ENCODE measurements around the gene CNTNAP5.

Gene CNTNAP5

GRCh38 chr2:124883595-124883994 lies 858.5 kb downstream of the CNTNAP5 start:
- no CpG with 5 or more reads among the region's 5 CpGs for WGBS (ENCODE audit: insufficient coverage, insufficient read length)
- Histone ChIP-seq H3K36me3 (ENCODE audit: control insufficient read depth, insufficient read depth, low read length) (no peaks in the 10 kb centered on the region), H3K4me1 (ENCODE audit: control insufficient read depth, insufficient read depth, low read length) (no peaks in the 10 kb centered on the region), H3K4me3 (ENCODE audit: low read length) (no peak overlapping the region), H3K9me3 (ENCODE audit: control insufficient read depth, insufficient read depth, low read length) (no peaks in the 10 kb centered on the region), H3K27ac (ENCODE audit: low read length) (no peak overlapping the region), H3K27me3 (ENCODE audit: control insufficient read depth, insufficient read depth, low read length) (no peaks in the 10 kb centered on the region)
- DNase-seq (ENCODE audit: low read depth, low spot score), result no peak

GRCh38 chr2:124884315-124884714 lies 859.2 kb downstream of the CNTNAP5 start:
- no peaks in the 10 kb centered on the region for H3K4me1 ChIP-seq (ENCODE audit: control insufficient read depth, insufficient read depth, low read length)
- WGBS (ENCODE audit: insufficient coverage, insufficient read length), result no CpG with 5 or more reads among the region's 2 CpGs
- H3K4me3 ChIP-seq (ENCODE audit: low read length), result no peak overlapping the region
- no peak overlapping the region for H3K27ac ChIP-seq (ENCODE audit: low read length)
- H3K27me3 ChIP-seq (ENCODE audit: control insufficient read depth, insufficient read depth, low read length), result no peaks in the 10 kb centered on the region
- no peaks in the 10 kb centered on the region for H3K36me3 ChIP-seq (ENCODE audit: control insufficient read depth, insufficient read depth, low read length)
- no peaks in the 10 kb centered on the region for H3K9me3 ChIP-seq (ENCODE audit: control insufficient read depth, insufficient read depth, low read length)
- no peak for DNase-seq (ENCODE audit: low read depth, low spot score)

GRCh38 chr2:124886216-124886615 lies 861.1 kb downstream of the CNTNAP5 start:
- DNase-seq (ENCODE audit: low read depth, low spot score), result no peak
- H3K4me3 ChIP-seq (ENCODE audit: low read length), result no peak overlapping the region
- H3K27ac ChIP-seq (ENCODE audit: low read length), result no peak overlapping the region
- H3K9me3 ChIP-seq (ENCODE audit: control insufficient read depth, insufficient read depth, low read length), result no peaks in the 10 kb centered on the region
- no peaks in the 10 kb centered on the region for H3K27me3 ChIP-seq (ENCODE audit: control insufficient read depth, insufficient read depth, low read length)
- H3K36me3 ChIP-seq (ENCODE audit: control insufficient read depth, insufficient read depth, low read length), result no peaks in the 10 kb centered on the region
- H3K4me1 ChIP-seq (ENCODE audit: control insufficient read depth, insufficient read depth, low read length), result no peaks in the 10 kb centered on the region

- WGBS (ENCODE audit: insufficient coverage, insufficient read length), result no CpG with 5 or more reads among the region's 3 CpGs
- H3K4me1 ChIP-seq (ENCODE audit: control insufficient read depth, insufficient read depth, low read length), result no peaks in the 10 kb centered on the region
- DNase-seq (ENCODE audit: low read depth, low spot score), result no peak
- no peak overlapping the region for H3K4me3 ChIP-seq (ENCODE audit: low read length)
- no peak overlapping the region for H3K27ac ChIP-seq (ENCODE audit: low read length)
- no peaks in the 10 kb centered on the region for H3K9me3 ChIP-seq (ENCODE audit: control insufficient read depth, insufficient read depth, low read length)
- no peaks in the 10 kb centered on the region for H3K36me3 ChIP-seq (ENCODE audit: control insufficient read depth, insufficient read depth, low read length)
- H3K27me3 ChIP-seq (ENCODE audit: control insufficient read depth, insufficient read depth, low read length), result no peaks in the 10 kb centered on the region
Measured at GRCh38 chr2:124887466-124887865, 862.4 kb downstream of the CNTNAP5 start.

- H3K27ac ChIP-seq (ENCODE audit: low read length), result no peak overlapping the region
- H3K36me3 ChIP-seq (ENCODE audit: control insufficient read depth, insufficient read depth, low read length), result no peaks in the 10 kb centered on the region
- no CpG with 5 or more reads among the region's 1 CpG for WGBS (ENCODE audit: insufficient coverage, insufficient read length)
- no peak for DNase-seq (ENCODE audit: low read depth, low spot score)
- no peaks in the 10 kb centered on the region for H3K4me1 ChIP-seq (ENCODE audit: control insufficient read depth, insufficient read depth, low read length)
- no peaks in the 10 kb centered on the region for H3K9me3 ChIP-seq (ENCODE audit: control insufficient read depth, insufficient read depth, low read length)
- H3K27me3 ChIP-seq (ENCODE audit: control insufficient read depth, insufficient read depth, low read length), result no peaks in the 10 kb centered on the region
- no peak overlapping the region for H3K4me3 ChIP-seq (ENCODE audit: low read length)
Measured at GRCh38 chr2:124888431-124888830, 863.3 kb downstream of the CNTNAP5 start.

GRCh38 chr2:124894199-124894598 lies 869.1 kb downstream of the CNTNAP5 start:
- Histone ChIP-seq H3K4me3 (ENCODE audit: low read length) (no peak overlapping the region), H3K9me3 (ENCODE audit: control insufficient read depth, insufficient read depth, low read length) (no peaks in the 10 kb centered on the region), H3K36me3 (ENCODE audit: control insufficient read depth, insufficient read depth, low read length) (no peaks in the 10 kb centered on the region), H3K27ac (ENCODE audit: low read length) (no peak overlapping the region), H3K27me3 (ENCODE audit: control insufficient read depth, insufficient read depth, low read length) (no peaks in the 10 kb centered on the region), H3K4me1 (ENCODE audit: control insufficient read depth, insufficient read depth, low read length) (no peaks in the 10 kb centered on the region)
- no CpG with 5 or more reads among the region's 2 CpGs for WGBS (ENCODE audit: insufficient coverage, insufficient read length)
- DNase-seq (ENCODE audit: low read depth, low spot score), result no peak

- no CpG with 5 or more reads among the region's 4 CpGs for WGBS (ENCODE audit: insufficient coverage, insufficient read length)
- no peak for DNase-seq (ENCODE audit: low read depth, low spot score)
Measured at GRCh38 chr2:124898827-124899226, 873.7 kb downstream of the CNTNAP5 start.

GRCh38 chr2:124908411-124908810 lies 883.3 kb downstream of the CNTNAP5 start:
- H3K27ac ChIP-seq (ENCODE audit: low read length), result no peak overlapping the region
- H3K4me3 ChIP-seq (ENCODE audit: low read length), result no peak overlapping the region
- no peaks in the 10 kb centered on the region for H3K9me3 ChIP-seq (ENCODE audit: control insufficient read depth, insufficient read depth, low read length)
- no peak for DNase-seq (ENCODE audit: low read depth, low spot score)
- H3K4me1 ChIP-seq (ENCODE audit: control insufficient read depth, insufficient read depth, low read length), result no peaks in the 10 kb centered on the region
- H3K36me3 ChIP-seq (ENCODE audit: control insufficient read depth, insufficient read depth, low read length), result no peaks in the 10 kb centered on the region
- H3K27me3 ChIP-seq (ENCODE audit: control insufficient read depth, insufficient read depth, low read length), result no peaks in the 10 kb centered on the region
- WGBS (ENCODE audit: insufficient coverage, insufficient read length), result no CpG with 5 or more reads among the region's 2 CpGs

More at GRCh38 chr2:124898827-124899226, 873.7 kb downstream of the CNTNAP5 start:
- no peak overlapping the region for H3K27ac ChIP-seq (ENCODE audit: low read length)
- H3K36me3 ChIP-seq (ENCODE audit: control insufficient read depth, insufficient read depth, low read length), result no peaks in the 10 kb centered on the region
- no peak overlapping the region for H3K4me3 ChIP-seq (ENCODE audit: low read length)
- H3K4me1 ChIP-seq (ENCODE audit: control insufficient read depth, insufficient read depth, low read length), result no peaks in the 10 kb centered on the region
- no peaks in the 10 kb centered on the region for H3K9me3 ChIP-seq (ENCODE audit: control insufficient read depth, insufficient read depth, low read length)
- H3K27me3 ChIP-seq (ENCODE audit: control insufficient read depth, insufficient read depth, low read length), result no peaks in the 10 kb centered on the region

GRCh38 chr2:124911560-124911959 lies 886.5 kb downstream of the CNTNAP5 start:
- Histone ChIP-seq H3K27ac (ENCODE audit: low read length) (no peak overlapping the region), H3K4me3 (ENCODE audit: low read length) (no peak overlapping the region), H3K4me1 (ENCODE audit: control insufficient read depth, insufficient read depth, low read length) (no peaks in the 10 kb centered on the region), H3K36me3 (ENCODE audit: control insufficient read depth, insufficient read depth, low read length) (no peaks in the 10 kb centered on the region), H3K27me3 (ENCODE audit: control insufficient read depth, insufficient read depth, low read length) (no peaks in the 10 kb centered on the region), H3K9me3 (ENCODE audit: control insufficient read depth, insufficient read depth, low read length) (no peaks in the 10 kb centered on the region)
- no CpG with 5 or more reads among the region's 5 CpGs for WGBS (ENCODE audit: insufficient coverage, insufficient read length)
- no peak for DNase-seq (ENCODE audit: low read depth, low spot score)

- no peak overlapping the region for H3K27ac ChIP-seq (ENCODE audit: low read length)
- H3K36me3 ChIP-seq (ENCODE audit: control insufficient read depth, insufficient read depth, low read length), result no peaks in the 10 kb centered on the region
- no peak overlapping the region for H3K4me3 ChIP-seq (ENCODE audit: low read length)
- WGBS (ENCODE audit: insufficient coverage, insufficient read length), result no CpG with 5 or more reads among the region's 9 CpGs
- no peaks in the 10 kb centered on the region for H3K4me1 ChIP-seq (ENCODE audit: control insufficient read depth, insufficient read depth, low read length)
- H3K27me3 ChIP-seq (ENCODE audit: control insufficient read depth, insufficient read depth, low read length), result no peaks in the 10 kb centered on the region
- no peak for DNase-seq (ENCODE audit: low read depth, low spot score)
- H3K9me3 ChIP-seq (ENCODE audit: control insufficient read depth, insufficient read depth, low read length), result no peaks in the 10 kb centered on the region
Measured at GRCh38 chr2:124913868-124914267, 888.8 kb downstream of the CNTNAP5 start.

GRCh38 chr2:124915567-124915966 lies 890.5 kb downstream of the CNTNAP5 start:
- no CpG with 5 or more reads among the region's 1 CpG for WGBS (ENCODE audit: insufficient coverage, insufficient read length)
- H3K4me1 ChIP-seq (ENCODE audit: control insufficient read depth, insufficient read depth, low read length), result no peaks in the 10 kb centered on the region
- H3K9me3 ChIP-seq (ENCODE audit: control insufficient read depth, insufficient read depth, low read length), result no peaks in the 10 kb centered on the region
- no peaks in the 10 kb centered on the region for H3K27me3 ChIP-seq (ENCODE audit: control insufficient read depth, insufficient read depth, low read length)
- DNase-seq (ENCODE audit: low read depth, low spot score), result no peak
- no peak overlapping the region for H3K4me3 ChIP-seq (ENCODE audit: low read length)
- no peak overlapping the region for H3K27ac ChIP-seq (ENCODE audit: low read length)
- H3K36me3 ChIP-seq (ENCODE audit: control insufficient read depth, insufficient read depth, low read length), result no peaks in the 10 kb centered on the region
